ENCODE results near the gene MYEOV. TPM values are rescaled to one million over a fixed set of nuclear protein-coding genes. Genes with fewer than 3 reads are reported as not detected.

MYEOV gene
- total RNA-seq, 4 donors from 2014 or later, result not detected

DNA sequence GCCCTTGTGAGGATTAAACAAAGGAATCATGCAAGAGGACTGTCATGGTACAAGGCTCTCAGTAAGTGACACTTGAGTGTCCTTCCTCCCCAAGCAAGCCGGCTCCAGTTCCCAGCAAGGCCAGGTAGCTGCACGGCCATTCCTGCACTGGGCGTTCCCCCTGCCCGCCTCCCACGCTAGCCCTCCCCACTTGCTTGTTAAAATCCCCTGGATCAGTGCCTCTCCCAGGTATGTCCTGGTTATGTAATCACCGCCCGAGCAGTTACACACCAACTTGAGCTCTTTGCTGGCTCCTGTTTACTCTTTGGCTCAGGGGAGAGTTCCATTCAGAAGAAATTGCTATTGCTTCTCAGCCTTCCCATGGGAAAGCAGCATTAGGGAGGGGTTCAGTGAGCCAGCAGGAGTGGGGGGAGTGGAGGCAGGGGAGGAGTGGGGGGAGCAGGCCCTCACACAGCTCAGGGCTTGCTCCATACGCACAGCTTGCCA, 19.4 kb upstream of the MYEOV start:
- no peak overlapping the region for H3K27ac ChIP-seq (replicated peaks in 1 of 4)
- H3K27me3 ChIP-seq, result peaks cover 0 to 6% (median 0%) of the 10 kb centered on the region in 4 donors
- DNase-seq (ENCODE audit: extremely low spot score), result no peak
- intact Hi-C loops (cut with DNase I), result no loop called here
- TF ChIP-seq, protein P1, sequence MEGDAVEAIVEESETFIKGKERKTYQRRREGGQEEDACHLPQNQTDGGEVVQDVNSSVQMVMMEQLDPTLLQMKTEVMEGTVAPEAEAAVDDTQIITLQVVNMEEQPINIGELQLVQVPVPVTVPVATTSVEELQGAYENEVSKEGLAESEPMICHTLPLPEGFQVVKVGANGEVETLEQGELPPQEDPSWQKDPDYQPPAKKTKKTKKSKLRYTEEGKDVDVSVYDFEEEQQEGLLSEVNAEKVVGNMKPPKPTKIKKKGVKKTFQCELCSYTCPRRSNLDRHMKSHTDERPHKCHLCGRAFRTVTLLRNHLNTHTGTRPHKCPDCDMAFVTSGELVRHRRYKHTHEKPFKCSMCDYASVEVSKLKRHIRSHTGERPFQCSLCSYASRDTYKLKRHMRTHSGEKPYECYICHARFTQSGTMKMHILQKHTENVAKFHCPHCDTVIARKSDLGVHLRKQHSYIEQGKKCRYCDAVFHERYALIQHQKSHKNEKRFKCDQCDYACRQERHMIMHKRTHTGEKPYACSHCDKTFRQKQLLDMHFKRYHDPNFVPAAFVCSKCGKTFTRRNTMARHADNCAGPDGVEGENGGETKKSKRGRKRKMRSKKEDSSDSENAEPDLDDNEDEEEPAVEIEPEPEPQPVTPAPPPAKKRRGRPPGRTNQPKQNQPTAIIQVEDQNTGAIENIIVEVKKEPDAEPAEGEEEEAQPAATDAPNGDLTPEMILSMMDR (IDR thresholded peaks at IDR 0.05), result no peak
- no peak for TF ChIP-seq EP300 (IDR thresholded peaks at IDR 0.05)
- TF ChIP-seq POLR2A (IDR thresholded peaks at IDR 0.05; ENCODE audit: low read depth), result no peak
- no peak for TF ChIP-seq POLR2AphosphoS5 (IDR thresholded peaks at IDR 0.05)
- H3K4me1 ChIP-seq, result peaks cover 0 to 12% (median 6%) of the 10 kb centered on the region in 4 donors
- no peak overlapping the region for H3K4me3 ChIP-seq
- no peaks in the 10 kb centered on the region for H3K36me3 ChIP-seq
- 57% methylated on average over 8 of the region's 8 CpGs for WGBS
- H3K9me3 ChIP-seq, result no peaks in the 10 kb centered on the region

DNA sequence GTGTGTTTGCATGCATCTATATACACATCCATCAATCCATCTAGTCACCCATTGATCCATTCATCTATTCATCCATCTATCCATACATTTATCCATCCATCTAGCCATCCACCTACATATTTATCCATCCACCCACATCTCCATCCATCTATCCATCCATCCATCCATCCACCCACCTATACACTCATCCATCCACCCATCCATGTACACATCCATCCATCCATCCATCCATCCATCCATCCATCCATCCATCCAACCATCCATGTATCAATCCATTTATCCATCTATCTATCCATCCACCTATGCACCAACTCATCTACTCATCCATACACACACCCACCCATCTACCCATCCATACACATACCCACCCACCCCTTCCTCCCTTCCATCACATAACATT, 18.8 kb upstream of the MYEOV start:
- no peak for TF ChIP-seq EP300 (IDR thresholded peaks at IDR 0.05)
- TF ChIP-seq POLR2AphosphoS5 (IDR thresholded peaks at IDR 0.05), result no peak
- TF ChIP-seq POLR2A (IDR thresholded peaks at IDR 0.05; ENCODE audit: low read depth), result no peak
- TF ChIP-seq, protein P1 (IDR thresholded peaks at IDR 0.05), result no peak
- peaks cover 0 to 12% (median 6%) of the 10 kb centered on the region in 4 donors for H3K4me1 ChIP-seq
- H3K4me3 ChIP-seq, result no peak overlapping the region
- no peak for DNase-seq (ENCODE audit: extremely low spot score)
- no peak overlapping the region for H3K27ac ChIP-seq (replicated peaks in 1 of 4)
- peaks cover 0 to 6% (median 0%) of the 10 kb centered on the region in 4 donors for H3K27me3 ChIP-seq
- intact Hi-C loops (cut with DNase I), result no loop called here
- no peaks in the 10 kb centered on the region for H3K36me3 ChIP-seq
- H3K9me3 ChIP-seq, result no peaks in the 10 kb centered on the region

DNA sequence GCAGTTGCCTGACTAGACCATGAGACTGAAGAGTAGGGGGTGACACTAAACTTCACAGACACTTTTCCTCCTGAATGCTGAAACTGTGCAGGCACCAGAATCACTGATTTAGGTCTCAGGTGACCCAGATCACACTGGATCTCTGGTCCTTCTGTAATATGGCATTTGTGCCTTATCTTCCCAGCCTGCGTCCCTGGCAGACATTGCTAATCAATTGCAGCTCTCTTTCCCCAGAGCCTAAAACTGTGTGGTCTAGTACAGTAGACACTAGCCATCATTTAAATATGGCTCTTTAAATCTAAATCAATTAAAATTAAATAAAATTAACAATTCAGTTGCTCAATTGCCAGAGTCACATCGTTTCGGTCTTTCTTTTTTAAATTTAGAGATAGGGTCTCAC, 17.8 kb upstream of the MYEOV start:
- TF ChIP-seq POLR2AphosphoS5 (IDR thresholded peaks at IDR 0.05), result no peak
- no peak for TF ChIP-seq EP300 (IDR thresholded peaks at IDR 0.05)
- TF ChIP-seq POLR2A (IDR thresholded peaks at IDR 0.05; ENCODE audit: low read depth), result no peak
- TF ChIP-seq, protein P1 (IDR thresholded peaks at IDR 0.05), result no peak
- intact Hi-C loops (cut with DNase I), result no loop called here
- WGBS, result 91% methylated on average over 3 of the region's 3 CpGs
- Histone ChIP-seq H3K27me3 (peaks cover 0 to 6% (median 0%) of the 10 kb centered on the region in 4 donors), H3K4me1 (peaks cover 0 to 12% (median 6%) of the 10 kb centered on the region in 4 donors), H3K4me3 (no peak overlapping the region), H3K9me3 (no peaks in the 10 kb centered on the region), H3K36me3 (no peaks in the 10 kb centered on the region), H3K27ac (replicated peaks in 1 of 4) (no peak overlapping the region)
- no peak for DNase-seq (ENCODE audit: extremely low spot score)

DNA sequence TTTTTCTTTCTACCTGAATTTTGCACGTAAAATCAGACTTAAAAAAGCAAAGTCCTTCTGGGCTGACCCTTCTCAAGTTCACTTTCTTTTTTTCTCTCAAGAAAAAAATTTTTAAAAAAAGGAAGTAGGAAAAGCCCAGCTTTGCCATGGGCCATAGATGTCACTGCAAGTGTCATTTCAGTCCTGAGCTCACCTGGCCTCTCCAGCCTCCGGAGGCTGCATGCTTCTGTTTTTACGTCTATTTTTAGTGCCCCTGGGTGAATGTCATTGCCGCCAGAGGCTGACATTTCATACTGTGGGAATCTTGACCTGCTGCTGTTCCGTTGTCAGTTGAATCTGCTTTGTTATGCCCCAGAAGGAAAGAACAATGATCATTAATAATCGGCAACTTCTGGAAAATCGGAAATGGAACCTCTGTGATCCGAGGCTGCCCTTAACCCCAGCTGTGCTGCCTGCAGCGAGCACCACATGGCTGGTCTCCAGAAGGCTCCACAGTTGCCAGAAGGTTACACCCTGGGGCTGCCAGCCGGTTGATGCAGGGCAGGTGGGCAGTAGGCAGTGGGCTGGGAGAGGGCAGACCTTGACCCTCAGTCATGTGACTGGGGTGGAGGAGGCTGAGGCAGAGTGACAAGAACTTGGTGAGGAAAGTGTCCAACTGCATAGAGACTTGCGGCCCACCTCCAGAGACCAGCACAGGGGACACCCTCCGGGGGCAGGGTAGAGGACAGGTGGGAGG, 16.7 kb upstream of the MYEOV start:
- Histone ChIP-seq H3K4me3 (no peak overlapping the region), H3K27ac (replicated peaks in 1 of 4) (no peak overlapping the region), H3K27me3 (peaks cover 0 to 6% (median 0%) of the 10 kb centered on the region in 4 donors), H3K9me3 (peaks cover 0 to 6% (median 0%) of the 10 kb centered on the region in 4 donors), H3K36me3 (no peaks in the 10 kb centered on the region), H3K4me1 (peaks cover 0 to 12% (median 6%) of the 10 kb centered on the region in 4 donors)
- DNase-seq (ENCODE audit: extremely low spot score), result no peak
- intact Hi-C loops (cut with DNase I), result no loop called here
- 45% methylated on average over 10 of the region's 12 CpGs for WGBS
- no peak for TF ChIP-seq POLR2AphosphoS5 (IDR thresholded peaks at IDR 0.05)
- TF ChIP-seq, protein P1 (IDR thresholded peaks at IDR 0.05), result no peak
- no peak for TF ChIP-seq EP300 (IDR thresholded peaks at IDR 0.05)
- no peak for TF ChIP-seq POLR2A (IDR thresholded peaks at IDR 0.05; ENCODE audit: low read depth)

Data from esophagus muscularis mucosa (tissue), 4 donors.